Renal cortical epithelial cell (primary cell): ENCODE data around the gene DSCAM. TPM values are rescaled to one million over a fixed set of nuclear protein-coding genes. Genes with fewer than 3 reads are reported as not detected.
"Not testable (repeated sequence)": the region's sequence is repeated elsewhere in the genome, so short reads cannot be mapped to it uniquely, and the experiment has no call there.

ENCODE experiments used
- DNase-seq: peaks from one replicate; pipeline ENCODE4 v3.0.0-alpha.2; 2011; ENCODE audit warnings: low read depth
- total RNA-seq: library from RNA; depleted of rRNA; stranded (reverse); fragments of >200 nt; gene quantifications from 2 replicates; pipeline ENCODE4 v1.2.3, GENCODE V29; 2014

DSCAM gene
- total RNA-seq, 1 donor from 2014 or later = not detected

DNA sequence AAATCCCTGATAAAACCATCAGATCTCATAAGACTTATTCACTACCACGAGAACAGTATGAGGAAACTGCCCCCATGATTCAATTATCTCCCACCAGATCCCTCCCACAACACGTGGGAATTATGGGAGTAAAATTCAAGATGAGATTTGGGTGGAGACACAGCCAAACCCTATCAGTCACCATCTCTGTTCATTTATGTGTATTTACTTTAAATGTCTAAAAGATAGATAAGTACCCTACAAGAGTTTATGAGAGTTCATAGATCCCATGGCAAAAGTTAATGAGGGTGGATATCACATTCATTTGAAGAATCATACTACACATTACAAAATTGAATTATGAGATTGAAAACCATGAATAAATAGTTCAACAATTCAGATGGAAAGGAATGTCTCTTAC lies 526.2 kb downstream of the DSCAM start:
- not testable (repeated sequence) for DNase-seq

DNA sequence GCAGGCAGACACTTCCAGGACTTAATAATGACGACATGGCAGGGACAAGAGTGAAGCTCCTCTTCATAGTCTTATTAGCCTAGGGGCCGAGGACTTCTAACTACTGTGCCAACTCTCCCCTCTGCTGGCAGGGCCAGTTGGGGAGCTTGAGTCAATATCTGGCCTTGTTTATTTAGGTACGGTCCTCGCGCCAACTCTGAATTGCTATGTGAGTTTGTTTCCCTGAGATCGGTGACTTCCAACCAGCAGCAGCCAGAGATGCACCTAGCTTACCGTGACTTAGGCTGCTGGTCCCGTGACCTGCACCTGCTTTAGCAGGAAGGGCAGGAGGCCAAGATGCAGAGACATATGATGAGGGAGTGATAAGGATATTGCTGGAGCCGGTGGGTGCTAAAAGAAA lies 528.6 kb downstream of the DSCAM start:
- no peak for DNase-seq

- no peak for DNase-seq
These were observed 530.9 kb downstream of the DSCAM start for GRCh38 chr21:40316104-40316503.

GRCh38 chr21:40315626-40316025 lies 531.3 kb downstream of the DSCAM start:
- no peak for DNase-seq

- no peak for DNase-seq
These were observed 533.7 kb downstream of the DSCAM start for GRCh38 chr21:40313260-40313659.

DNA sequence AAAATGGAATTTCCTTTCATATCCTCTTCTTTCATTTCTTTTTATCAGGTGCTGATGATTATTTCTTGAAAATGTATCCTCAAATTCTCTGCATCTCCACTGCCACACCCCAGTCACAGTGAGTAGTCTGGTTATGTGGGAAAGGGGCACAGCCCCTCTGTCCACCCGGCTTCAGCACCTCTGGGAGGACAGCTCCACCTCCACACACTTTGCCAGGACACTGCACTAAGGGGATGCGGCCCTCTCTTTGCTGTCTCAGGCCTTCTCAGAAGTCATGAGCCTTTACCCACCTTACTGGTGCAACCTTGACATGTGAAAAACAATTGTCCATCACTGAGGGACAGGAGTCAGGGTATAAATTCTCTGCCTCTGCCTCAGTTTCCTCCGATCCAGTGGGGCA lies 546.7 kb downstream of the DSCAM start:
- no peak for DNase-seq

- DNase-seq = no peak
These were observed 547.5 kb downstream of the DSCAM start for GRCh38 chr21:40299451-40299850.

- DNase-seq = no peak
These were observed 552.6 kb downstream of the DSCAM start for GRCh38 chr21:40294345-40294744.

- DNase-seq = no peak
These were observed 555.4 kb downstream of the DSCAM start for GRCh38 chr21:40291560-40291959.

- no peak for DNase-seq
These were observed 562.5 kb downstream of the DSCAM start for GRCh38 chr21:40284409-40284808.

- DNase-seq = no peak
These were observed 563.8 kb downstream of the DSCAM start for GRCh38 chr21:40282912-40283886.

GRCh38 chr21:40278345-40278744 lies 568.6 kb downstream of the DSCAM start:
- DNase-seq = no peak

DNA sequence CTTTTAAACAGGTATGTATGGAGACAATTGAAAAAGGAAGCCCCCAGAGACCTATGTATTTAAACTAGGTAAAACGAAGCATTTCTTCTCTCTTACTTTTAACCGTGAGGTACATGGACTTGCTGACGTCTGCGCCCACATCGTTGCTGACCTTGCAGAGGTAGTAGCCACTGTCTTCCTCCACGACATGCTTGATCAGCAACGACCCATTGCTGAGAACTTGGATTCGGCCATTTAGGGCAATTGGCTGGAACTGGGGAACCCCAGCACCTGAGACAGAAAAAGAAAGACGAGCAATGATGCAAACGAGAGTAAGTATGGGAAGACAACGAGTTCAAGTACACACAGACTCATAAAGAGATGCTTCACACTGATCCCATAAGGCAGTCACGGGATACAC lies 571.0 kb downstream of the DSCAM start:
- no peak for DNase-seq

DNA sequence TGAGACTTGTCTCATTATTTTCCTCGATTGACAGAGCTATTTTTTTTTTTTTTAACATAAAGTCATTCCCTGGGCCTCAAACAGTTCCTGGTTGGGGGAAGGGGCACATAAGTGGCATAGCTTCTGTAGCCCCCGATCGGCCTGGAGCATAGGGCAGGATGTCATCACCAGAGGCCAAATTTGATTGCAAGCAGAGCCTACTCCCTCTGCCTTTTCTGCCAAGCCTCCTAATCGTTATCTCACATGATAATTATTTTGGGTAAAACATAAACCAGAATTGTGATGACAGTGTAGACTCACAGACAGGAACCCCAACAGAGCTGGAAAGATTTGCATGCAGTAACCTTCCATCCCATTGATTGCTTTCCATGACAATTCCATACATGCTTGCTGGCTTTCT lies 574.9 kb downstream of the DSCAM start:
- DNase-seq = no peak

- DNase-seq = no peak
These were observed 575.8 kb downstream of the DSCAM start for GRCh38 chr21:40271164-40271563.

- no peak for DNase-seq
These were observed 576.9 kb downstream of the DSCAM start for GRCh38 chr21:40270047-40270446.

DNA sequence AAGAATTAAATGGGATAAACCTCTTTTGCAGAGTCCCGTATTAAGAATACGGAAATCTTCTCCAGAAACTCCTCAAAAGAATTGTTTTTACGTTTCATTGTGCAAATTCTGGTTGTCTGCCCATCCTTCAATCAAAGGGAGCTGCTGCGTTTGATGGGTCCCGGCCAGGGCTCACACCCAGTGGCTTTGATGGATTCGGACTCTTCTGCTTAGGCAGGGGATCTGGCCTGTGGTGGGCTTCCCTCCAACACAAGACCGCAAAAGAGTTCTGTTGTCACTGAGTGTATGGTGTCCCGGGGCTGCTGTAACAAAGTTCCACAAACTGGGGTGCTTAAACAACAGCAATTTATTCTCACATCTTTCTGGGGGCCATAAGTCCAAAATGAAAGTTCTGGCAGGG lies 577.7 kb downstream of the DSCAM start:
- no peak for DNase-seq

GRCh38 chr21:40258456-40258855 lies 588.5 kb downstream of the DSCAM start:
- DNase-seq = not testable (repeated sequence)

GRCh38 chr21:40257342-40257741 lies 589.6 kb downstream of the DSCAM start:
- no peak for DNase-seq

- DNase-seq = no peak
These were observed 591.2 kb downstream of the DSCAM start for GRCh38 chr21:40255518-40256444.

DNA sequence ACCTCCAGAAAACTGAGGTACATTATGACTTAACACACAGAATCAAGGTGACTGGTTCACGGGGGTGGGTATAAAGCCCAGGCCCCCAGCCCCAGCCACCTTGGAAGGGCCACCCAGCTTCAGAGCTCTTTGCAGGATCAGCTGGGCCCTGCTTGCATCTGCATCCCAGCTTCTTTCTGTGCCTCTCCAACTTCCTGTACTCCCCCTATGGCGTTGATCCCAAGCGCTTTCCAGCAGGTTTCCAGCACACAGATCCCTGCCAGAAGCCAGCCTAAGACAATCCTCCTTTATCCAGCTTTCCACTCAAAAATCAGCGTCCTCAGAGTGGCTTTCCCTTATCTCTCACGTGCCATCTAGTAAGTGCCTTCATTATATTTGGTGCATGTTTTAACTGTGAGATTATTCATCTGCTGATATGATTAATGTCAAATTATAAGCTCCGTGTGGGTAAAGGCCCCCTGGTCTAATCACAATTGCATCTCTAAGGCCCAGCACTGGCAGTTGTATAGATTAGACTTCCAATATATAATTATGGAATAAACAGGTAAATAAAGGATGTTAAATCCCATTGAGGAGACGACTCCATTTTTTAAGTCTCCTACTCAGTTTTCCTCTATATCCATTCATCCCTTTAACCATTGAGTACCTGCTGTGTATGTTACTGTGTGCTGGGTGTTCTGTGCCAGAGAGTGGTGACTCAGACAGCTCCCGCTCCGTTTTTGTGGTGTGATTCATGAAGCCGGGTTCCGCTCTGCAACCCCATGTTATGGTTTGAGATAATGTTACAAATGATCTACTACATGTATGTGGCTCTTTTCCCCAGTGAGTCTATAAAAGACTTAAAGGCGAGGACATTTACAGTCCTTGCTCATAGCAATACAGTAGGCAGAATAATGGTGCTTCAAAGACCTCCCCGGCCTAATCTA lies 592.2 kb downstream of the DSCAM start:
- DNase-seq = no peak
